HCT116 (cell line): ENCODE results near the gene FBN3. TPM values are rescaled to one million over a fixed set of nuclear protein-coding genes. Genes with fewer than 3 reads are reported as not detected.

Experiments
- ATAC-seq: fragments of 200-7000 bp; cut with Tn5 transposase; 2 replicates; pipeline ENCODE4 v1.9.1; 2020; ENCODE audit warnings: mild to moderate bottlenecking, moderate library complexity
- BruUV-seq: library from RNA; stranded (reverse); fragments of 400-500 nt; replicated peaks from 2 replicates; lab custom pipeline; 2021; lab: Mats Ljungman, UMichigan
- CTCF ChIA-PET: fragments of 300-600 bp; sonication (Branson Sonifier 250); formaldehyde crosslinking; loops from one replicate; lab custom pipeline; 2021; ENCODE audit warnings: antibody characterized with exemption; lab: Charles Lee
- POLR2A ChIA-PET: fragments of 300-600, 350-600 bp; sonication (Branson Sonifier 250); formaldehyde crosslinking; loops from one replicate; lab custom pipeline; 2021; ENCODE audit warnings: antibody characterized with exemption; lab: Charles Lee
- RAD21 ChIA-PET, 2 experiments: fragments of 300-600 bp; sonication (Branson Sonifier 250); formaldehyde crosslinking; loops; one replicate each; lab custom pipeline; 2023; ENCODE audit warnings: low total read pairs in 2 of 2; ENCODE audit not compliant: uncharacterized antibody in 2 of 2, unreplicated experiment in 2 of 2, low non-redundant PET in 1 of 2; lab: Charles Lee
- DNase-seq: peaks from one replicate; pipeline ENCODE4 v3.0.0-alpha.2; 2010; ENCODE audit warnings: low read depth, low spot score
- H2AFZ ChIP-seq: fragments of 200-600 bp; shearing (Covaris generic), sonication (generic); 2 replicates; pipeline ENCODE4 v1.6.1; 2017; ENCODE audit warnings: low read depth, mixed run types, mixed read lengths, antibody characterized with exemption, low read length; ENCODE audit not compliant: poor library complexity, severe bottlenecking
- H3K27ac ChIP-seq: 2 replicates; pipeline ENCODE4 v1.5.1; 2012; ENCODE audit warnings: low read depth, low read length
- H3K27me3 ChIP-seq: fragments of 200-600 bp; sonication (generic); 2 replicates; pipeline ENCODE4 v1.6.1; 2016; ENCODE audit warnings: mixed run types, low read length, mixed read lengths; ENCODE audit not compliant: insufficient read depth
- H3K36me3 ChIP-seq, 2 experiments: fragments of 200-500 bp in 1 of 2; fragments of 200-600 bp in 1 of 2; sonication (Bioruptor generic) in 1 of 2; sonication (generic) in 1 of 2; 2 replicates each; pipeline versions ENCODE4 v1.5.1 to v1.6.1; 2014 to 2016; ENCODE audit warnings: low read length in 2 of 2, inconsistent platforms in 1 of 2, mixed read lengths in 1 of 2, mixed run types in 1 of 2; ENCODE audit not compliant: insufficient read depth in 2 of 2, control insufficient read depth in 1 of 2
- H3K4me1 ChIP-seq, 2 experiments: fragments of 200-600 bp in 1 of 2; sonication (generic) in 1 of 2; 2 replicates each; pipeline versions ENCODE4 v1.5.1 to v1.6.1; 2012 to 2017; ENCODE audit warnings: low read length in 2 of 2, inconsistent platforms in 1 of 2, mild to moderate bottlenecking in 1 of 2, mixed read lengths in 1 of 2, mixed run types in 1 of 2, moderate library complexity in 1 of 2; ENCODE audit not compliant: insufficient read depth in 2 of 2, control insufficient read depth in 1 of 2
- H3K4me2 ChIP-seq: fragments of 200-600 bp; sonication (generic); 2 replicates; pipeline ENCODE4 v1.6.1; 2017; ENCODE audit warnings: mixed run types, low read length, mixed read lengths
- H3K4me3 ChIP-seq, 2 experiments: fragments of 200-600 bp in 1 of 2; sonication (generic) in 1 of 2; replicated peaks in 1 of 2; 2 replicates each; pipeline ENCODE4 v1.5.1; 2011 to 2016; ENCODE audit warnings: low read length in 2 of 2, control low read depth in 1 of 2, low read depth in 1 of 2, mild to moderate bottlenecking in 1 of 2, mixed read lengths in 1 of 2, mixed run types in 1 of 2
- H3K79me2 ChIP-seq: fragments of 200-600 bp; sonication (generic); 2 replicates; pipeline ENCODE4 v1.6.1; 2017; ENCODE audit warnings: mild to moderate bottlenecking, mixed run types, low read length, moderate library complexity, mixed read lengths; ENCODE audit not compliant: insufficient read depth
- H3K9ac ChIP-seq: fragments of 200-600 bp; sonication (generic); 2 replicates; pipeline ENCODE4 v1.6.1; 2016; ENCODE audit warnings: low read length, mixed read lengths
- H3K9me2 ChIP-seq: fragments of 200-600 bp; sonication (generic), shearing (Covaris generic); 2 replicates; pipeline ENCODE4 v1.6.1; 2017; ENCODE audit warnings: mixed run types, mild to moderate bottlenecking, moderate library complexity; ENCODE audit not compliant: insufficient read depth
- H3K9me3 ChIP-seq, 2 experiments: fragments of 200-500 bp in 1 of 2; fragments of 200-600 bp in 1 of 2; sonication (Bioruptor generic) in 1 of 2; sonication (generic) in 1 of 2; 2 replicates each; pipeline ENCODE4 v1.6.1; 2014 to 2017; ENCODE audit warnings: low read length in 2 of 2, mixed read lengths in 2 of 2, inconsistent platforms in 1 of 2, low read depth in 1 of 2, mild to moderate bottlenecking in 1 of 2, mixed run types in 1 of 2, moderate library complexity in 1 of 2; ENCODE audit not compliant: control insufficient read depth in 1 of 2, insufficient read depth in 1 of 2
- H4K20me1 ChIP-seq: fragments of 200-600 bp; sonication (generic), shearing (Covaris generic); 2 replicates; pipeline ENCODE4 v1.6.1; 2017; ENCODE audit warnings: mixed run types, mild to moderate bottlenecking, moderate library complexity; ENCODE audit not compliant: insufficient read depth
- ATF3 ChIP-seq: IDR thresholded peaks from 2 replicates; pipeline ENCODE4 v1.6.1; 2012
- CBX3 ChIP-seq: IDR thresholded peaks from 2 replicates; pipeline ENCODE4 v1.6.1; 2012; ENCODE audit warnings: low read depth
- CEBPB ChIP-seq: IDR thresholded peaks from 2 replicates; pipeline ENCODE4 v1.6.1; 2012; ENCODE audit warnings: low read depth
- ELF1 ChIP-seq: IDR thresholded peaks from 2 replicates; pipeline ENCODE4 v1.6.1; 2012; ENCODE audit warnings: low read depth, borderline replicate concordance
- EZH2 ChIP-seq: fragments of 200-600 bp; sonication (generic); IDR thresholded peaks from 2 replicates; pipeline ENCODE4 v1.6.1; 2017; ENCODE audit warnings: antibody characterized with exemption, mixed run types
- JUND ChIP-seq: IDR thresholded peaks from 2 replicates; pipeline ENCODE4 v1.6.1; 2012
- POLR2A ChIP-seq: IDR thresholded peaks from 2 replicates; pipeline ENCODE4 v1.7.0; 2011; ENCODE audit warnings: borderline replicate concordance; ENCODE audit not compliant: insufficient read depth, insufficient read length; ENCODE audit errors: extremely low read depth
- RAD21 ChIP-seq: IDR thresholded peaks from 2 replicates; pipeline ENCODE4 v1.6.1; 2012; ENCODE audit warnings: low read depth, mild to moderate bottlenecking
- SIN3A ChIP-seq: IDR thresholded peaks from 2 replicates; pipeline ENCODE4 v1.6.1; 2012; ENCODE audit warnings: low read depth
- SRF ChIP-seq: IDR thresholded peaks from 2 replicates; pipeline ENCODE4 v1.6.1; 2012; ENCODE audit warnings: low read depth
- TCF7L2 ChIP-seq: IDR thresholded peaks from 2 replicates; pipeline ENCODE4 v1.7.0; 2011; ENCODE audit warnings: borderline replicate concordance, inconsistent platforms; ENCODE audit not compliant: insufficient read depth, insufficient read length; ENCODE audit errors: extremely low read depth
- ZFX ChIP-seq: fragments of 450-650 bp; IDR thresholded peaks from 2 replicates; pipeline ENCODE4 v1.6.1; 2017
- intact Hi-C: fragments of 100-400 bp; cut with micrococcal nuclease; formaldehyde crosslinking; loops from 2 replicates; pipeline ENCODE4 v1.10.0; 2022
- total RNA-seq: library from RNA; stranded (reverse); gene quantifications from one replicate; pipeline ENCODE4 v1.2.1, GENCODE V29; 2021; ENCODE audit not compliant: unreplicated experiment
- TF ChIP-seq, protein P1 (sequence below): IDR thresholded peaks from 2 replicates; pipeline ENCODE4 v1.6.1; 2012

The FBN3 gene
- total RNA-seq, 1 experiment from 2014 or later: 6.6 TPM

GRCh38 chr19:8115805-8116396, 33.5 kb downstream of the FBN3 start:
- Histone ChIP-seq H3K4me1 (no peaks in the 10 kb centered on the region), H3K36me3 (no peaks in the 10 kb centered on the region), H3K9ac (no peak overlapping the region), H2AFZ (no peak overlapping the region), H3K9me2 (no peaks in the 10 kb centered on the region), H4K20me1 (no peaks in the 10 kb centered on the region), H3K4me3 (no peak overlapping the region), H3K9me3 (no peaks in the 10 kb centered on the region), H3K27ac (no peak overlapping the region), H3K27me3 (no peaks in the 10 kb centered on the region), H3K79me2 (no peaks in the 10 kb centered on the region), H3K4me2 (no peak overlapping the region)
- ATAC-seq: no peak
- DNase-seq: no peak
- CTCF ChIA-PET: no interaction called here
- TF ChIP-seq ATF3: no peak
- TF ChIP-seq CEBPB: no peak
- TF ChIP-seq ZFX: no peak
- TF ChIP-seq, protein P1, sequence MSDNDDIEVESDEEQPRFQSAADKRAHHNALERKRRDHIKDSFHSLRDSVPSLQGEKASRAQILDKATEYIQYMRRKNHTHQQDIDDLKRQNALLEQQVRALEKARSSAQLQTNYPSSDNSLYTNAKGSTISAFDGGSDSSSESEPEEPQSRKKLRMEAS: no peak
- TF ChIP-seq EZH2: no peak
- TF ChIP-seq POLR2A: no peak
- TF ChIP-seq ELF1: no peak
- no peak for TF ChIP-seq RAD21
- TF ChIP-seq JUND: no peak
- no peak for TF ChIP-seq SRF
- no peak for TF ChIP-seq CBX3
- POLR2A ChIA-PET: interaction anchor here (0.6 kb wide), 1 partner anchor 62 kb away, joined by 3 read pairs; no protein-coding TSS in a partner anchor
- intact Hi-C loops: no loop called here
- no TSS peak for BruUV-seq
- RAD21 ChIA-PET: no interaction called here

- ATAC-seq (no peak), DNase-seq (no peak)
- Histone ChIP-seq H2AFZ (no peak overlapping the region), H3K4me1 (no peaks in the 10 kb centered on the region), H3K27ac (no peak overlapping the region), H3K4me2 (no peak overlapping the region), H3K9me2 (no peaks in the 10 kb centered on the region), H3K79me2 (no peaks in the 10 kb centered on the region), H3K4me3 (no peak overlapping the region), H3K9ac (no peak overlapping the region), H3K9me3 (no peaks in the 10 kb centered on the region), H3K27me3 (no peaks in the 10 kb centered on the region), H4K20me1 (no peaks in the 10 kb centered on the region), H3K36me3 (no peaks in the 10 kb centered on the region)
- ChIA-PET RAD21 (no interaction called here), CTCF (no interaction called here), POLR2A (no interaction called here)
- intact Hi-C loops: no loop called here
- BruUV-seq: no TSS peak
- TF ChIP-seq JUND: no peak
- TF ChIP-seq SIN3A: no peak
- no peak for TF ChIP-seq TCF7L2
These were observed 36.4 kb downstream of the FBN3 start for GRCh38 chr19:8113017-8113416.
